Activated T-helper 1 cell treated with Interleukin-2 at 50 U/mL for 16 hours (primary cell): ENCODE results near the gene ITIH2.
"Not testable (repeated sequence)": the region's sequence is repeated elsewhere in the genome, so short reads cannot be mapped to it uniquely, and the experiment has no call there.

Source experiments
- DNase-seq: peaks from one replicate; pipeline ENCODE4 v3.0.0-alpha.2; 2020; ENCODE audit warnings: low read depth

ITIH2 gene

DNA sequence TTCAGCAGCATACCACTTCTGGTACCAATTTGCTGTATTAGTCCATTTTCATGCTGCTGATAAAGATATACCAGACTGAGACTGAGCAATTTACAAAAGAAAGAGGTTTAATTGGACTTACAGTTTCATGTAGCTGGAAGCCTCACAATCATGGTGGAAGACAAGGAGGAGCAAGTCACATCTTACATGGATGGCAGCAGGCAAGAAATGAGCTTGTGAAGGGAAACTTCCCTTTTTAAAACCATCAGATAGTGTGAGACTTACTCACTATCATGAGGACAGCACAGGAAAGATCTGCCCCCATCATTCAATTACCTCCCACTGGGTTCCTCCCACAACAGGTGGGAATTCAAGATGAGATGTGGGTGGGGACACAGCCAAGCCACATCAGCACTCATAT is 9.9 kb upstream of the ITIH2 start:
- DNase-seq, result not testable (repeated sequence)

DNA sequence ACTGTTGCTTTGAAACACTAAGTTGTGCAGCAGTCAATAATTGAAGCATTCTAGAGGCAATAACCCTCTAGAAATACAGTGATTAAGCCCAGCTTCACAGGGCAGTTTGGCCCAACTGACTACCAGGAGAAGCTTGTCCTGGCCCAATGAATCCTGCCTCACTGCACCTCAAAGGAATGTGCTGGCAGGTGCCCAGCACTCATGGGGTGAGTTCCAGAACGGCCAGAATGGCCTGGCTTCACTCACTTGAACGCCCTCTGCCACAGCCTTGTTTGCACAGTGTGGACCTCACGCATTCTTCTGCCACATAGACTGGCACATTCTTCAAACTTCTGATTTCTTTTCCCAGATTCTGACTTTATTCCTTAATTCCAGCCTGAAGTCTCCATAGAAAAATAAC is 6.6 kb upstream of the ITIH2 start:
- no peak for DNase-seq

DNA sequence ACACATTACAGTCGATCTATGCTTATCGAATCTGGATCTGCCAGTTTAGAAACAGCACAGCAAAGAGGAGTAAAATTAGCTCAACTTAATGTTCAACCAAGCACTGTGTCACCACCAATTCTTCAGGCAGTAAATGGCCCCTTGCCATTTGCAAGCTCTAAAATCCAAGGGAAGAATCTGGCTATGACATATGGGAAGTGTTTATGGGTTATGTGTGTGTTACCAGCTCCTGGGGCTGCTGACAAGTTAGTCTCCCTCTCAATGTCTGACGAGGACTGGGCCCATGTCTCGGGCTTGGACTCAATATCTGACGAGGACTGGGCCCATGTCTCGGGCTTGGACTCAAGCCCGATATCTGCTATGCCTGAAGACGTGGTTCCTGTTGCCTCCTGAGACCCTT is 5.7 kb upstream of the ITIH2 start:
- DNase-seq, result no peak

DNA sequence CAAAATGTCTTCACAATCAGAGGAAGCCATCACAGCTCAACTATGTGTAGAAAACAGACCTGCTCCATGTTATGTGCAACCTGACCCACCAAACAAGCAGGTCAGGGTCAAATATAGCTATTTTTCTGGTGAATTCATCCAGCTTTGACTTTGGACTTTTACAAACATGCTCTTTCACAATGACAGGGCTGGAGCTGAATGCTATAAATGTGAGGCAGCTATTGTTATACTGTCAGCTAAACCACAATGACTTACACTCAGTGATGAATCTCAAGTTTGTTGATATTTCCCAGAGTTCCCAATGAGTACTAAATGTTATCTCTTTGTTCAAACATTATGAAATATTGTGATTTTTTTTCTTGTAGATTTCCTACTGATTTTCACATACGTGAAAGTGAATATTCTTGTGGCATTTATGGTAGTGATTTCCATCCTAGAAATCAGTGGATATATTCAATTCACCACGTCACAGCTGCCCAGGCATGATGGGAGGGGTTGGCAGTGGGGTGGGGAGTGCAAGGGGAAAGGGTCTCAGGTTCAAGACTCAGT is 2.5 kb upstream of the ITIH2 start:
- DNase-seq, result no peak

DNA sequence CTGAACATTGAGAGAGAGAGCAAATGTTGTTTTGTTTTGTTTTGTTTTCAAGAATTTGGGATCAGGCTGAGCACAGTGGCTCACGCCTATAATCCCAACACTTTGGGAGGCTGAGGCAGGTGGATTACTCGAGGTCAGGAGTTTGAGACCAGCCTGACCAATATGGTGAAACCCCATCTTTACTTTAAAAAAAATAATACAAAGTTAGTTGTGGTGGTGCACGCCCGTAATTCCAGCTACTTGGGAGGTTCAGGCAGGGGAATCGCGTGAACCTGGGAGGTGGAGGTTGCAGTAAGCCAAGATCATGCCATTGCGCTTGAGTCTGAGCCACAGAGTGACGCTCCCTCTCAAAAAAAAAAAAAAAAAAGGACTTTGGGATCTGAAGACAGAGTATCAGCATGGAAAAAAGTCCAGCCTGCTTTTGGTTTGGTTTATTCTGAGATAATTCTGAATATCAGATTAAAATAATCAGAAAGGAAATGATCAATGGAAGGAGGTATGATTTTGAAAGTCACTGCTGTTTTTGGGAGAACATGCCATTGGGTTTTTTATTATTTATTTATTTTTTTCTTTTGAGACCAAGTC is 1.9 kb upstream of the ITIH2 start:
- DNase-seq, result no peak

DNA sequence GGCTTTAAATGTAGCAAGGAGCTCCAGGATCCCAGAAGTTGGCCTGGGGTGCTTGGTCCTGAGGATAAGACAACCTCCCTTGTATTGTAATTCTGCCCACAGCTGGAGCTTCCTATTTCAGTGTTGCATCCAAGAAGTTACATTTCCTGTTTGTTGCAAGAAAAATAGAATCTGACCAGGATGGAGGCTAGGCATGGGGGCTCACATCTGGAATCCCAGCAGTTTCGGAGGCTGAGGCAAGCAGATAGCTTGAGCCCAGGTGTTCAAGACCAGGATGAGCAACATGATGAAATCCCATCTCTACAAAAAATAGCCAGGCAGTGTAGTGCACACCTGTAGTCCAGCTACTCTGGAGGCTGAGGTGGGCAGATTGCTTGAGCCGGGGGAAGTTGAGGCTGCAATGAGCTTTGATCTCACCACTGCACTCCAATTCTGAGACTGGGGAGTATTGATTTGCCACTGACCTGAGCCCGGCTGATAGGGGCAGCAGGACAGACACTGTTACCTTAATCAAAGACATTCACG is 766 bp upstream of the ITIH2 start:
- no peak for DNase-seq

DNA sequence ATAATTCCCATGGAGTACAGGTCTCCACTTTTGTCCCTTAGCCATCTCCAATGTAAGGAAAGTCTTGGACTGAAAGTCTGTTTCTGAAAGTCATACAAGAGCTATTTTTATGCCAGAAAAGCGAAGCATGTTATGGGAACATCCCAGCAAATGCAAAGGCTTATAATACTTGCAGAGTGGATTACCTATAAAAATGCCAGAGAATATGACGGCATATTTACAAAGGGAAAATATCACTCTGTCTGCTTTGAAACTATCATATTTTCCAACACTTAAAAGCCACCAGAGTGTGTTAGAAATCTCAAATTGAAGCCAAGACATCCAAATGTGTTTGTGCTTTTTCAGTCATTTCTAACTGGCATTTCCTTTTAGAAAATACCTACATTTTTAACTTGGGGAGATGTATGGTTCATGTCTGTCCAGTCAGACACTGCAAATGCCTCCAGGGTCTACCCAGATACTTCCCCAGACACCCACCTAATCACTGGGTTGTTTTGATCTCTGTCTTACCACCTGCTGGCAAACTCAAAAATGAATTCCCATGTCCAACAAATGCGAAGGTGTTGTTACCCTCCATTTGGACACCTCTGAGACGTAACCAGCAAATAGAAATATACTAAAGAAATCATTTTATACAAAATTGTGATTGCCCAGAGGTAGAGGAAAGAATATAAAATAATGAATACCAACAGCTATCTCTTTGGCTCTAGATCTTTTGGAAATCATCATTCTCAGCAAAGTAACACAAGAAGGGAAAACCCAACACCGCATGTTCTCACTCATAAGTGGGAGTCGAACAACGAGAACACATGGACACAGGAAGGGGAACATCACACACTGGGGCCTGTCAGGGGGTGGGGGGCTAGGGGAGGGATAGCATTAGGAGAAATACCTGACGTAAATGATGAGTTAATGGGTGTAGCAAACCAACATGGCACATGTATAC is 1.2 kb downstream of the ITIH2 start:
- DNase-seq, result no peak

DNA sequence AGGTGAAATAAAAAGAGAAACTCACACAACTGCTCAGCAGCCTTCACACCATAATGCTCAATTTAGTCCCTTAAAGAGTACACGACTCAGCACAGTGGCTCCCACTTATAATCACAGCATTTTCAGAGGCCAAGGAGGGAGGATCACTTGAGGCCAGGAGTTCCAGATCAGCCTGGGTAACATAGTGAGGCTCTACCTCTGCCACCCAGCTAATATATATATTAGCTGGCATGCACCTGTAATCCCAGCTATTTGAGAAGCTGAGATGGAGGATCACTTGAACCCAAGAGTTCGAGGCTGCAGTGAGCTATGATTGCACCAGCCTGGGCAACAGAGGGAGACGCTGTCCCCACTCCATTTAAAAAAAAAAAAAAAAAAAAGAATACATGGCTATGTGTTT is 2.2 kb downstream of the ITIH2 start:
- DNase-seq, result no peak

DNA sequence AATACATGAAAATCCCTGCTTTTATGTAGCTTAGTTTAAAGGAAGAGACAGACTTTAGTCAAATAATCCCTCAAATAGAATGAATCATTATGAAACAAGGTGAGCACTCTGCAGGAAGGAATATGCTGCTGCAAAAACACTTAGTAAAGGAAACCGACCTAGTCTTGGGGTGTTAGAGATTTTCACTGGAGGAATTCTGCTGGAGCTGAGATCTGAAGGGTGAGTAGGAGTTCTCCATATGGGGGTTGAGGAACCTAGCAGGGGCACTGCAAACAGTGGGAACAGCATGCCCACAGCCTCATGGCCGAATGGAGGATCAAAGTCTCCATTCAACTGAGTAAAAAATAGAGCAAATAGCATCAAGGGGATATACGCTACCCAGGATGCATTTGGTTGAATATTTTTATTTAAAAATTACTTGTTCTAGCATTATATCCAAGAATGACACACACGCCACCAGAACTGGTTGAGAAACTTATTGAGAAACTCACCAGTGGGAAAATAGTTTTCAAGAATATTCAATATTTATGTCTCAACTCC is 3.5 kb downstream of the ITIH2 start:
- no peak for DNase-seq

DNA sequence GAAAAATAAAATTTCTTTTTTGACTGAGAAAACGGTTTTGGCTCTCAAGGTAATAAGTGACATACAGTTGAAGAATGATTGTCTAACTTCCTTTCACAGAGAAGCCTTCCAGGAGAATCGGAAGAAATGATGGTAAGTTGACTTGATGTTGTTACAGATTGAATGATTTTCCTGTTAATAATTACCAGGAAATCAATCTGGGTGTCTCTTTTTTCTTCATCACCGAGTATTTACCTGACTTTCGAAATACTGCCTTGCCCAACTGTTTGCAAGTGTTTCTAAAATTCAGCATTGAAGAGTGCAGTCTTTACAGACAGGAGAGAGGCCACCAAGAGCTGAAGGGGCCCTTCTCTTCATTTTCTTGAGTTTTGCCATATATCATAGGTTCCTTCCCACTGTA is 4.0 kb downstream of the ITIH2 start:
- no peak for DNase-seq

DNA sequence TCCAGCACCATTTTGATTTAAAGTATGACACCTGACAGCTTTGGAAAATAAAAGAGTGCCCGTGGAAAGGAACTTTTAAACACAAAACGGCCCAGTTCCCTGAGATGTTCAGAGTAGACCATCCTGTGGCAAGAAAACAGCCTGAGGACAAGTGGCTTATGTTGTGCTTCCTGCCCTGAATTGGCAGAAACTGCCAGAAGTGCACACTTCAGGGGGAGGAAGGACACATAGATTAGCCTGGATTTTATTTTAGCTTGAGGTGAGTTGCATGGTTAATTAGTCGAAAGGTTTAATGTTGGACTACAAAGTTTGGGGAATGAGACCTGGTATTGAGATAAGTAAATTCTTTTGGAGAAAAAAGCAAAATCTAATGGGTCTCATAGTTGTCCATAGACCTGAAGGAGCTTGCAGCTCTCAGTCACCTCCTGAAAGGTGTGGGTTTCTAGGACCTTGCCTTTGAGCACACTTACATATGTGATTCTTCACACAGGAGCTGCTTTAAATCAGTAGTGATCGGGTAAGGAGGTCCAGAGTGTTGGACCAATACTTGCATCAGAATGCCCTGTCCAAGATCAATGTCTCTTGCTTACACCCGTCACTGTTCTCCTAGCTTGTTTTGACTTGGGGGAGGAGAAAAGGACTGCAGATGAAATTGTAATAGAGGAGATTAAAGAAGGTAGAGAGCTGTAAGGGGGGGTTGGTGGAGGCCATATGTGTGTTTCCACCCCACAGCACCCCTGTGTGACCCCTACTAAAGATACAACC is 4.9 kb downstream of the ITIH2 start:
- no peak for DNase-seq

DNA sequence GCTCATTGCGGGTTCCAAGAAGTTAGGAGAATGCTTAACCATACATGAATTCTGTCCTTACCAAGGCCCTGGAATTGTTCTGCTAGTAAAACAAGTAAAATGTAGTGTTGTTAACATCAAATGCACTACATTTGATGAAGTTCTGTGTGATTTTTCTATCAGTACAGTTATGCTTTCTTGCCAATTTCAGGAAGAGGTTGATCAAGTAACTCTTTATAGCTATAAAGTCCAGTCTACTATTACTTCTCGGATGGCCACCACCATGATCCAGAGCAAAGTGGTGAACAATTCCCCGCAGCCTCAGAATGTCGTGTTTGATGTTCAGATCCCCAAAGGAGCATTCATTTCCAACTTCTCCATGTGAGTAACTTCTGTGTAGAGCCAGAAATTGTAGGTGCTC is 5.7 kb downstream of the ITIH2 start:
- no peak for DNase-seq

DNA sequence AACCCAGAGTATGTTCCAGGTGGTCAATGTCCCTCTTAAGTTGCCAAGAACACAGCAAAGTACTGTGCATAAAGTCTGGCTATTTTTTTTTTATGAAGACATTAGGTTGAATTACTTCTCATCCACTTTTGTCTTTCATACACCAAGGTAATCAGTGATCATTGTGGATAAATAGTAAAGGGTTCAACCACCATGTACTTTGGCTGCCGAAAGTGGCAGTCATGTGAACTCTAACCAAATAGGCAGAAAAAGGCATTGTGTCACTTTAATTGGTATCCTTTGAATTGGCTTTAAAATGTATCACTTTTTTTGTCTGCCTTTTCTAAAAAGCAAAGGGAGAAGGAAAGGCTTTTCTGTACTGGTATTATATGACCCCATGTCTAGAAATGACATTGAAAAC is 7.3 kb downstream of the ITIH2 start:
- no peak for DNase-seq

DNA sequence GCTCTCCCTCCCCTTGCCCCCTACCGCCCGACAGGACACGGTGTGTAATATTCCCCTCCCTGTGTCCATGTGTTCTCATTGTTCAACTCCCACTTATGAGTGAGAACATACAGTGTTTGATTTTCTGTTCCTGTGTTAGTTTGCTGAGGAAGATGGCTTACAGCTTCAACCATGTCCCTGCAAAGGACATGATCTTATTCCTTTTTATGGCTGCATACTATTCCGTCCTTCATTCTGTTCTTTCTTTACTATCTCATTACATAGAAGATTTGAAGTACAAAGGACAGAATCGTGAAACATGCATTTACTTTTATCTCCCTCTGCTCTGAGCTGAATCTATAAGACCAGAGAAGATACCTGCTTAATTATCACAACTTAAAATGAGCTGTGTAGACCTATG is 8.0 kb downstream of the ITIH2 start:
- not testable (repeated sequence) for DNase-seq

DNA sequence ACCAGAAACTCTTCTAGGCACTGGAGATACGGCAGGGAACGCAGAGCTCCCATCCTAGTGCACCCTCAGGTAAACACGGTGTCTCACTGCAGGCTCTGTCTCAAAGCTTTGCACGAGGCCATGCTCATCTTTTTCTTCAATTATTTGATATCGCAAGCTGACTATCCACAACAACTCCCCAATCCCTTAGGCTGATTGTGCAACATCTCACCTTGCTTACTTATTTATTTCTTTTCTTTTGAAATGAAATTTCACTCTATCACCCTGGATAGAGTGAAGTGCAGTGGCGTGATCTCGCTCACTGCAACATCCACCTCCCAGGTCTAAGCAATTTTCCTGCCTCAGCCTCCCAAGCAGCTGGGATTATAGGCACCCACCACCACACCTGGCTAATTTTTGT is 12.4 kb downstream of the ITIH2 start:
- no peak for DNase-seq

DNA sequence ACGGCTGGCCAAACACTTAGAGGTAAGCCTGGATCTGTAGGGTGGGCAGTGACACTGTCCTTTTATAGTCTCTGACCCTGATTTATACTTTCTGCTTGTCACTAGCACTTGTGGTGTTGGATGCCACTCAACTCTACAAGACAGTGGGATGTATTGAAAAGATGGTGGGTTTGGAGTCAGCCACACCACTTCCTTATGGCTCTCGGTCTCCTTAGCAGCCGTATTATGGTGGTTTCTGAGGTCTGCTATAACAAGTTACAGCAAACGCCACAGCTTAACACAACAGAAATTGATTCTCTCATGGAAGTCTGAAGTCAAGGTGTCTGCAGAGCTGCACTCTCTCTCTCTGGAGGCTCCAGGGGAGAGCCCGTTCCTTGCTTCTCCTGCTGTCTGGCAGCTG is 14.7 kb downstream of the ITIH2 start:
- no peak for DNase-seq

DNA sequence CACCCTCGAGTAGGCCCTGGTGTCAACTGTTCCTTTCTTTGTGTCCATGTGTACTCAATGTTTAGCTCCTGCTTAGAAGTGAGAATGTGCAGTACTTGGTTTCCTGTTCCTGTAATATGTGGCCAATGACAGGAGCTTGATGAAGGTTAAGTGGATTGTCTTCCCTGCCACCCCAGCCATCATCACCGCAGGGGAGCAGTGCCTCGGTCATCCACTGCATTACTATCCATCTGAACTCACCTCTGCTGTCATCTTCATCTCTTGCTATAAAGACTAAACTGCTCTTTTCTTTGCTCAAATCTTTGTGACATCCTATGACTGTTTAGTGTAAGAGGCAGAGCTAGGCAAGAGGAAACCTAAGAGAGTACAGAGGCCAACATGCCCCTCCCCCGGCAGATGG is 15.6 kb downstream of the ITIH2 start:
- no peak for DNase-seq

DNA sequence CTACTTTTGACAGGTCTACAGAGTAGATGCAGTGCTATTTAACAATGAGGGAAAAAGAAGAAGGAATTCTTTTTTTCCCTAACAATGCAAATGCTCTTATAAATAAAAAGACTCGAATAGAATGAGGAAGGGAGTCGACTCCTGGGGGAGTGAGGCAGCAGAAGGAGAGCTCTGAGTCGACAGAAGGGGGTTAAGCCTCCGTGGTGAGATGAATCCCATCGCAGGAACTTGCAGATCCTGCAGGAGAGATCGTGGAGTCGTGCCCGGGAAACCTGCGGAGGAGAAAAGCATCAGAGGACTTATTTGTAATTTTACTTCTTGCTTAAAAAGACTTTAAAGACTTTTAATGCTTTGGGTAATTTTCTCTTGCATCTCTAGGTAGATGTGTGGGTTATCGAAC is 17.4 kb downstream of the ITIH2 start:
- no peak for DNase-seq

DNA sequence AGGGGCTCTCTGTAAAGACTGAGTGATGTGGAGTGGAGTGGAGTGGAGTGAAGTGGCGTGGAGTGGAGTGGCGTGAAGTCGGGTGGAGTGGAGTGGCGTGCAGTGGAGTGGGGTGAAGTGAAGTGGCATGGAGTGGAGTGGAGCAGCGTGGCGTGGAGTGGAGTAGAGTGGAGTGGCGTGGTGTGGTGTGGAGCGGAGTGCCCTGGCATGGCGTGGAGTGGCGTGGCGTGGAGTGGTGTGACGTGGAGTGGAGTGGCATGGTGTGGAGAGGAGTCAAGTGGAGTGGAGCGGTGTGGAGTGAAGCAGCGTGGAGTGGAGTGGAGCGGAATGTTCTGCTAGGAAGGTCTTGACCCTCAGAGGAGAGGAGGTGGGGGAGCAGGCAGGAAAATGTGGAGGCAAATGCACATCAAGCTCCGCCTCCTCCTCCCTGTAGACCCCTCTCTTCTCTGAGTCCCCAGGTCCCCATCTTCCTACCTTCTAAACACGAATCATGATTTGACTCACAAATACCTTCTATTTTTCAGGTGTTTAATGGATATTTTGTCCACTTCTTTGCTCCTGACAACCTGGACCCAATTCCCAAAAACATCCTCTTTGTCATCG is 19.9 kb downstream of the ITIH2 start:
- no peak for DNase-seq

DNA sequence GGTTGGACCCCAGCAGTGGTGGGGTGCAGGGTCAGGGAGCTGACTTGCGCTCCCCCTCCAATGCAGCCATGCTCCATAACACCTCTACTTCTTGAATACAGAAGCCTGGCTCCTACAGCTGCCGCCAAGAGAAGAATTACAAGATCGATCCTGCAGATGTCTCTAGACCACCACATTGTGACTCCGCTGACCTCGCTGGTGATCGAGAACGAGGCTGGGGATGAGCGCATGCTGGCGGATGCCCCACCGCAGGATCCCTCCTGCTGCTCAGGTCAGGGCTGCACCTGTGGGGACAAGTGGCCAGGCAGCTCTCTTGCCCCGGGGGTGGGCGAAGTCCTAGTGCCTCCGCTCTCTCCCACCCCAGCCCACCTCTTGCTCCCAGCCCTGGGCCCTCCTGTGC is 31.7 kb downstream of the ITIH2 start:
- no peak for DNase-seq

DNA sequence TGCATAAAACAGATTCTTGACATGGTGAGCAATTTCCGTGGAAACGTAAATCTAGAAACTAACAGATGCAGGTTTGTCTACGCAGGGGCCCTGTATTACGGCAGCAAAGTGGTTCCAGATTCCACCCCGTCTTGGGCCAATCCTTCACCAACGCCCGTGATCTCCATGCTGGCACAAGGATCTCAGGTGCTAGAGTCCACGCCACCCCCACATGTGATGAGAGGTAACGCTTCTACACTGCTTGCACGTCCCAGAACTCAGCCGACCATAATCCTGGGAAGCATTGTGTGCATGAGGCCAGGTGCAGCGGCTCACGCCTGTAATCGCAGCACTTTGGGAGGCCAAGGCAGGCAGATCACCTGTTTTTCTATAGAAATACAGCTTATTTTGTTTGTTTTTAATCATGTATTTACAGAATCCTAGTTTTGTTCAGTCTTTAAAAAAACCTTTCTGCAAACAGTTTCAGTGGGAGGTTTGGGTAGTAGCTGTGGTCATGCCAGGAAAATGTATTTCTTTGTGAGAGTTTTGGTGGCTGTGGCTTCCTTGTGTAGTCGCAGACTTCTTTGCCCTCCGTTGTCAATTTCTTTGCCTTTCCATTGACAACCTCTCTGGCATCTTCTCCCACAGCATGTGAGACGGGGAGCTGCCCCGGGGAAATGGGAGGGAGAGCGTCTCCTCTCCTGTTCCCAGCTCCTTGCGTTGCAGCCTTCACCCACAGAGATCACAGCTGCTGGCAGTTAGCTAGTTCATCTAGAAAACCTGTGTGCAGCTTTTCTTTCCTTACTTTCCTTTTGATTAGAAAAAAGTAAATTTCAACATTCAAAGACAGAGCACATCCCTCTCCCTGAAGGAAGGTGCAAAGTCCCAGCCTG is 35.7 kb downstream of the ITIH2 start:
- no peak for DNase-seq
